ENCODE results near the gene DRC7.

- TF ChIP-seq USF1 (CRISPR knock-in tag; IDR thresholded peaks at IDR 0.05) (no peak), USF2 (CRISPR knock-in tag; IDR thresholded peaks at IDR 0.05) (no peak), CBFB (CRISPR knock-in tag; IDR thresholded peaks at IDR 0.05; ENCODE audit: low read depth) (no peak), PRDM15 (CRISPR knock-in tag; IDR thresholded peaks at IDR 0.05) (no peak), TP53 (CRISPR knock-in tag; IDR thresholded peaks at IDR 0.05) (no peak), ZBTB21 (CRISPR knock-in tag; IDR thresholded peaks at IDR 0.05; ENCODE audit: borderline replicate concordance) (no peak)
- TF ChIP-seq, protein P1, sequence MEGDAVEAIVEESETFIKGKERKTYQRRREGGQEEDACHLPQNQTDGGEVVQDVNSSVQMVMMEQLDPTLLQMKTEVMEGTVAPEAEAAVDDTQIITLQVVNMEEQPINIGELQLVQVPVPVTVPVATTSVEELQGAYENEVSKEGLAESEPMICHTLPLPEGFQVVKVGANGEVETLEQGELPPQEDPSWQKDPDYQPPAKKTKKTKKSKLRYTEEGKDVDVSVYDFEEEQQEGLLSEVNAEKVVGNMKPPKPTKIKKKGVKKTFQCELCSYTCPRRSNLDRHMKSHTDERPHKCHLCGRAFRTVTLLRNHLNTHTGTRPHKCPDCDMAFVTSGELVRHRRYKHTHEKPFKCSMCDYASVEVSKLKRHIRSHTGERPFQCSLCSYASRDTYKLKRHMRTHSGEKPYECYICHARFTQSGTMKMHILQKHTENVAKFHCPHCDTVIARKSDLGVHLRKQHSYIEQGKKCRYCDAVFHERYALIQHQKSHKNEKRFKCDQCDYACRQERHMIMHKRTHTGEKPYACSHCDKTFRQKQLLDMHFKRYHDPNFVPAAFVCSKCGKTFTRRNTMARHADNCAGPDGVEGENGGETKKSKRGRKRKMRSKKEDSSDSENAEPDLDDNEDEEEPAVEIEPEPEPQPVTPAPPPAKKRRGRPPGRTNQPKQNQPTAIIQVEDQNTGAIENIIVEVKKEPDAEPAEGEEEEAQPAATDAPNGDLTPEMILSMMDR (IDR thresholded peaks at IDR 0.05), result no peak
- TF ChIP-seq, protein P2, sequence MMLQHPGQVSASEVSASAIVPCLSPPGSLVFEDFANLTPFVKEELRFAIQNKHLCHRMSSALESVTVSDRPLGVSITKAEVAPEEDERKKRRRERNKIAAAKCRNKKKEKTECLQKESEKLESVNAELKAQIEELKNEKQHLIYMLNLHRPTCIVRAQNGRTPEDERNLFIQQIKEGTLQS (CRISPR knock-in tag; conservative IDR thresholded peaks at IDR 0.05), result no peak
- TF ChIP-seq, protein P3, sequence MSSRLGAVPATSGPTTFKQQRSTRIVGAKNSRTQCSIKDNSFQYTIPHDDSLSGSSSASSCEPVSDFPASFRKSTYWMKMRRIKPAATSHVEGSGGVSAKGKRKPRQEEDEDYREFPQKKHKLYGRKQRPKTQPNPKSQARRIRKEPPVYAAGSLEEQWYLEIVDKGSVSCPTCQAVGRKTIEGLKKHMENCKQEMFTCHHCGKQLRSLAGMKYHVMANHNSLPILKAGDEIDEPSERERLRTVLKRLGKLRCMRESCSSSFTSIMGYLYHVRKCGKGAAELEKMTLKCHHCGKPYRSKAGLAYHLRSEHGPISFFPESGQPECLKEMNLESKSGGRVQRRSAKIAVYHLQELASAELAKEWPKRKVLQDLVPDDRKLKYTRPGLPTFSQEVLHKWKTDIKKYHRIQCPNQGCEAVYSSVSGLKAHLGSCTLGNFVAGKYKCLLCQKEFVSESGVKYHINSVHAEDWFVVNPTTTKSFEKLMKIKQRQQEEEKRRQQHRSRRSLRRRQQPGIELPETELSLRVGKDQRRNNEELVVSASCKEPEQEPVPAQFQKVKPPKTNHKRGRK (CRISPR knock-in tag; IDR thresholded peaks at IDR 0.05; ENCODE audit: borderline replicate concordance), result no peak
- TF ChIP-seq, protein P4, sequence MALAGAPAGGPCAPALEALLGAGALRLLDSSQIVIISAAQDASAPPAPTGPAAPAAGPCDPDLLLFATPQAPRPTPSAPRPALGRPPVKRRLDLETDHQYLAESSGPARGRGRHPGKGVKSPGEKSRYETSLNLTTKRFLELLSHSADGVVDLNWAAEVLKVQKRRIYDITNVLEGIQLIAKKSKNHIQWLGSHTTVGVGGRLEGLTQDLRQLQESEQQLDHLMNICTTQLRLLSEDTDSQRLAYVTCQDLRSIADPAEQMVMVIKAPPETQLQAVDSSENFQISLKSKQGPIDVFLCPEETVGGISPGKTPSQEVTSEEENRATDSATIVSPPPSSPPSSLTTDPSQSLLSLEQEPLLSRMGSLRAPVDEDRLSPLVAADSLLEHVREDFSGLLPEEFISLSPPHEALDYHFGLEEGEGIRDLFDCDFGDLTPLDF (CRISPR knock-in tag; IDR thresholded peaks at IDR 0.05), result no peak
- TF ChIP-seq, protein P5, sequence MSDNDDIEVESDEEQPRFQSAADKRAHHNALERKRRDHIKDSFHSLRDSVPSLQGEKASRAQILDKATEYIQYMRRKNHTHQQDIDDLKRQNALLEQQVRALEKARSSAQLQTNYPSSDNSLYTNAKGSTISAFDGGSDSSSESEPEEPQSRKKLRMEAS (CRISPR knock-in tag; IDR thresholded peaks at IDR 0.05), result no peak
Measured at GRCh38 chr16:57739756-57740422, 45.3 kb downstream of the DRC7 start.

All from WTC11 (cell line).